CD14-positive monocyte (primary cell): Measurements from ENCODE around the gene EXOC6. TPM values are rescaled to one million over a fixed set of nuclear protein-coding genes. Genes with fewer than 3 reads are reported as not detected.

Source experiments
- DNase-seq, 3 donors: peaks; one replicate each; pipeline ENCODE4 v3.0.0-alpha.2; 2011 to 2022
- H2AFZ ChIP-seq: 2 replicates; pipeline ENCODE4 v1.6.0; 2012; ENCODE audit warnings: mild to moderate bottlenecking, low read depth, low read length, inconsistent platforms; ENCODE audit not compliant: insufficient read depth, poor library complexity, severe bottlenecking
- H3K27ac ChIP-seq, 2 donors: 1 replicate in 1 of 2; 2 replicates in 1 of 2; pipeline ENCODE4 v1.5.1; 2012 to 2013; ENCODE audit warnings: low read length in 2 of 2, control low read depth in 1 of 2, inconsistent platforms in 1 of 2, low read depth in 1 of 2, mild to moderate bottlenecking in 1 of 2
- H3K27me3 ChIP-seq, 2 donors: one replicate each; pipeline versions ENCODE4 v1.6.0 to v1.6.1; 2011 to 2013; ENCODE audit warnings: low read length in 2 of 2; ENCODE audit not compliant: control insufficient read depth in 2 of 2, insufficient read depth in 2 of 2
- H3K36me3 ChIP-seq, 2 donors: replicated peaks in 1 of 2; 1 replicate in 1 of 2; 2 replicates in 1 of 2; pipeline versions ENCODE4 v1.5.1 to v1.6.1; 2012 to 2013; ENCODE audit warnings: low read length in 2 of 2, control low read depth in 1 of 2, inconsistent platforms in 1 of 2, mild to moderate bottlenecking in 1 of 2; ENCODE audit not compliant: insufficient read depth in 2 of 2, control insufficient read depth in 1 of 2
- H3K4me1 ChIP-seq, 2 donors: 1 replicate in 1 of 2; 2 replicates in 1 of 2; pipeline versions ENCODE4 v1.5.1 to v1.6.1; 2012 to 2013; ENCODE audit warnings: low read length in 2 of 2, control low read depth in 1 of 2, inconsistent platforms in 1 of 2, mild to moderate bottlenecking in 1 of 2, moderate library complexity in 1 of 2; ENCODE audit not compliant: insufficient read depth in 2 of 2, control insufficient read depth in 1 of 2
- H3K4me2 ChIP-seq: replicated peaks from 2 replicates; pipeline ENCODE3; 2012; ENCODE audit warnings: low read length, moderate library complexity, mild to moderate bottlenecking; ENCODE audit not compliant: poor library complexity, severe bottlenecking; ENCODE audit errors: extremely low read depth
- H3K4me3 ChIP-seq, 3 experiments: fragments of 200-600 bp in 1 of 3; sonication (generic) in 1 of 3; replicated peaks in 1 of 3; 1 replicate in 2 of 3; 2 replicates in 1 of 3; pipeline ENCODE4 v1.5.1; 2011 to 2013; ENCODE audit warnings: low read length in 3 of 3, mild to moderate bottlenecking in 3 of 3, control low read depth in 2 of 3, low read depth in 2 of 3, inconsistent platforms in 1 of 3, moderate library complexity in 1 of 3
- H3K79me2 ChIP-seq: 2 replicates; pipeline ENCODE4 v1.6.0; 2012; ENCODE audit warnings: mild to moderate bottlenecking, control low read depth, inconsistent platforms, low read length, moderate library complexity; ENCODE audit not compliant: insufficient read depth
- H3K9ac ChIP-seq: 2 replicates; pipeline ENCODE4 v1.6.0; 2017; ENCODE audit warnings: low read length, mild to moderate bottlenecking; ENCODE audit not compliant: insufficient read depth, poor library complexity, severe bottlenecking
- H3K9me3 ChIP-seq, 2 donors: replicated peaks in 1 of 2; 1 replicate in 1 of 2; 2 replicates in 1 of 2; pipeline versions ENCODE4 v1.5.1 to v1.6.1; 2012 to 2013; ENCODE audit warnings: low read length in 2 of 2, control low read depth in 1 of 2; ENCODE audit not compliant: control insufficient read depth in 1 of 2, insufficient read depth in 1 of 2
- H4K20me1 ChIP-seq: 2 replicates; pipeline ENCODE4 v1.6.0; 2012; ENCODE audit warnings: mild to moderate bottlenecking, low read length, control low read depth, moderate library complexity; ENCODE audit not compliant: insufficient read depth
- H3K27ac Mint-ChIP-seq, 7 donors: one replicate each; pipeline ENCODE4 v1.8.0; 2020; ENCODE audit warnings: mild to moderate bottlenecking in 7 of 7, mixed read lengths in 7 of 7, moderate library complexity in 6 of 7, inconsistent platforms in 2 of 7
- H3K27me3 Mint-ChIP-seq, 3 donors: one replicate each; pipeline ENCODE4 v1.8.0; 2021 to 2022; ENCODE audit warnings: low read depth in 3 of 3, mild to moderate bottlenecking in 3 of 3, mixed read lengths in 3 of 3, moderate library complexity in 3 of 3, inconsistent platforms in 1 of 3
- H3K36me3 Mint-ChIP-seq, 2 donors: one replicate each; pipeline ENCODE4 v1.8.0; 2020; ENCODE audit warnings: mixed read lengths in 2 of 2, inconsistent platforms in 1 of 2, mild to moderate bottlenecking in 1 of 2
- H3K4me1 Mint-ChIP-seq: one replicate; pipeline ENCODE4 v1.8.0; 2020; ENCODE audit warnings: mild to moderate bottlenecking, mixed read lengths
- H3K4me3 Mint-ChIP-seq, 2 donors: one replicate each; pipeline ENCODE4 v1.8.0; 2020; ENCODE audit warnings: mild to moderate bottlenecking in 2 of 2, mixed read lengths in 2 of 2, moderate library complexity in 1 of 2
- H3K9me3 Mint-ChIP-seq, 7 donors: one replicate each; pipeline ENCODE4 v1.8.0; 2020 to 2022; ENCODE audit warnings: mixed read lengths in 7 of 7, mild to moderate bottlenecking in 6 of 7, moderate library complexity in 6 of 7, inconsistent platforms in 2 of 7
- WGBS: methylation state at CpG from one replicate; pipeline ENCODE4 v1.1.5; 2013; ENCODE audit warnings: missing lambda C conversion rate; ENCODE audit not compliant: insufficient coverage; 5-methylcytosine and 5-hydroxymethylcytosine counted together
- intact Hi-C, 2 donors: fragments of 100-400 bp; cut with micrococcal nuclease; formaldehyde crosslinking; loops; one replicate each; pipeline versions ENCODE4 v1.15.0 to v1.15.1; 2023
- polyA plus RNA-seq, 3 donors: library from polyadenylated mRNA; depleted of rRNA in 1 of 3; unstranded in 2 of 3; stranded (reverse) in 1 of 3; fragments of 300-500 nt in 2 of 3; fragments of >200 nt in 1 of 3; fragmentation: Illumina TruSeq in 2 of 3; gene quantifications; 1 replicate in 2 of 3; 2 replicates in 1 of 3; pipeline ENCODE4 v1.2.3, GENCODE V29; 2012 to 2021
- TF ChIP-seq, protein P1 (sequence below): fragments of 200-600 bp; IDR thresholded peaks from one replicate; pipeline ENCODE4 v1.8.0; 2022; ENCODE audit warnings: antibody characterized with exemption, mild to moderate bottlenecking

EXOC6 gene
- polyA plus RNA-seq, 3 donors, result 7.5 to 9.6 (median 8.3) TPM

DNA sequence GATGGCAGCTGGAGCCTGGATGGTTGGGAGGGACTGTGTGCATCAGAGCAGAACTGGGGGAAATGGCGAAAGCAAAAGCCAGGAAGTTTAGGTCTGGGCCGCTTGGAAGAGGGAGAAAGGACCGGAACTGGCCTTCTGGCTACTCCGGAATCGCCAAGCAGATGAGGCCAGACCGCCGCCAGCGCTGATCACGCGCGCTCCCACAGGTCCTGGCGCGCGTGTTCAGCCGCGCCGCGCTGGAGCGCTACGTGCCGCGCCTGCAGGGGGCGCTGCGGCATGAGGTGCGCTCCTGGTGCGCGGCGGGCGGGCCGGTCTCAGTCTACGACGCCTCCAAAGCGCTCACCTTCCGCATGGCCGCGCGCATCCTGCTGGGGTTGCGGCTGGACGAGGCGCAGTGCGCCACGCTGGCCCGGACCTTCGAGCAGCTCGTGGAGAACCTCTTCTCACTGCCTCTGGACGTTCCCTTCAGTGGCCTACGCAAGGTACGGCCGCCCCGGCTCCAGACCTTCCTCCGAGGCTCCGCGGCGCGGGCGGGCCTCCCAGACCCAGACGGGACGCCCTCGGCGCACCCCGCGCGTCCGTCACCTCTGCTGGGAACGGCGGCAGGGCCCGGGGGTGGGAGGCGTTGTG, 214.3 kb downstream of the EXOC6 start:
- intact Hi-C loops, result no loop called here
- Histone ChIP-seq H3K27ac (no peak overlapping the region), H4K20me1 (peaks cover 19% of the 10 kb centered on the region), H3K9ac (no peak overlapping the region), H2AFZ (no peak overlapping the region), H3K9me3 (peaks cover 0 to 48% of the 10 kb centered on the region in 2 donors), H3K4me2 (peak overlapping the region; percentile 43), H3K4me1 (peaks cover 8 to 18% of the 10 kb centered on the region in 2 donors), H3K27me3 (peaks cover 54 to 76% of the 10 kb centered on the region in 2 donors), H3K36me3 (peaks cover 7 to 24% of the 10 kb centered on the region in 2 donors), H3K79me2 (no peaks in the 10 kb centered on the region), H3K4me3 (peak overlapping the region in 1 of 3 experiments; percentile 47)
- H3K4me3 Mint-ChIP-seq, result peak overlapping the region; percentile 70 to 92
- peaks cover 0 to 13% (median 9%) of the 10 kb centered on the region in 7 donors for H3K9me3 Mint-ChIP-seq
- H3K36me3 Mint-ChIP-seq, result peaks cover 28 to 35% of the 10 kb centered on the region in 2 donors
- TF ChIP-seq, protein P1, sequence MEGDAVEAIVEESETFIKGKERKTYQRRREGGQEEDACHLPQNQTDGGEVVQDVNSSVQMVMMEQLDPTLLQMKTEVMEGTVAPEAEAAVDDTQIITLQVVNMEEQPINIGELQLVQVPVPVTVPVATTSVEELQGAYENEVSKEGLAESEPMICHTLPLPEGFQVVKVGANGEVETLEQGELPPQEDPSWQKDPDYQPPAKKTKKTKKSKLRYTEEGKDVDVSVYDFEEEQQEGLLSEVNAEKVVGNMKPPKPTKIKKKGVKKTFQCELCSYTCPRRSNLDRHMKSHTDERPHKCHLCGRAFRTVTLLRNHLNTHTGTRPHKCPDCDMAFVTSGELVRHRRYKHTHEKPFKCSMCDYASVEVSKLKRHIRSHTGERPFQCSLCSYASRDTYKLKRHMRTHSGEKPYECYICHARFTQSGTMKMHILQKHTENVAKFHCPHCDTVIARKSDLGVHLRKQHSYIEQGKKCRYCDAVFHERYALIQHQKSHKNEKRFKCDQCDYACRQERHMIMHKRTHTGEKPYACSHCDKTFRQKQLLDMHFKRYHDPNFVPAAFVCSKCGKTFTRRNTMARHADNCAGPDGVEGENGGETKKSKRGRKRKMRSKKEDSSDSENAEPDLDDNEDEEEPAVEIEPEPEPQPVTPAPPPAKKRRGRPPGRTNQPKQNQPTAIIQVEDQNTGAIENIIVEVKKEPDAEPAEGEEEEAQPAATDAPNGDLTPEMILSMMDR, result peak; percentile 49
- H3K4me1 Mint-ChIP-seq, result peaks cover 22% of the 10 kb centered on the region
- DNase-seq, result peak in 2 of 3 donors; percentile 4 to 23
- H3K27me3 Mint-ChIP-seq, result peaks cover 74 to 81% (median 74%) of the 10 kb centered on the region in 3 donors
- H3K27ac Mint-ChIP-seq, result no peak overlapping the region
- WGBS, result under 1% methylated on average over 68 of the region's 68 CpGs

DNA sequence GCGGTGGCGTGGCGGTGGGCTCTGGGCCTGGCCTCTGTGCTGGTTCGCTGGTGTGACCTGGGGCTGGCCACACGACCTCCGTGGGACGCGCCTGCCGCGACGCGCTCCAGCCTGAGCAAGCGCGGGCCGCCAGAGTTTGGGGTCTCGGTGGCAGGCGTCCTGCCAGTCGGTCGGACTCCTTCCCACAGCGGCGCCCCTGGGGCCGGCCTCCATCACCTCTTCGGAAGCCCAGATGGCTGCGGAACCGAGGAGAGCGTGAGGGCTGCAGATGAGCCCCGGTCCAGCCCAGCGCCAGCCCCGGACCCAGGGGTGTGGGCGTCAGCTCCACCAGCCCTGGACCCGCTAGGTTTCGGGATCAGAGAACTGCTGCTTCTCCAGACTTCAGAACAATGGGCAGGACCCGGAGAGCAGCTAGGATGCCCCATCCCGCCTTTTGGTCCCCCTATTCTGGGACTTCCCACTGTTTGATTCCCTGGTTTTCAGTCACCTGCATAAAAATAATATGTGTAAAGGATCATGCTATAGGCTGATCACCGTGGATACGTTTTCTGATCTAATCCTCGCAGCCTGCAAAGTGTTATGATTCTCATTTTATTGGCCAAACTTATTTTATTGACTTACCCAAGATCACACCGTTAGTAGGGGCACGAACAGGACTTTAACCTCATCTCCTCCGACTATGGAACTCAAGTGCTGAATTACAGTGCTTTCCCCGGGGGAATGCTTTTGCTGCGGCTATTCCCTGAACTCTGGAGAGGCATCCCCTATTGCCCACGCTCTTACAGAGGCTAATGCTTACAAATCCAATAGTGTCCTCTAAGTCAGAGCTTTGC, 215.0 kb downstream of the EXOC6 start:
- Mint-ChIP-seq H3K9me3 (peaks cover 0 to 15% (median 9%) of the 10 kb centered on the region in 7 donors), H3K27me3 (peaks cover 81 to 89% (median 82%) of the 10 kb centered on the region in 3 donors), H3K36me3 (peaks cover 22 to 29% of the 10 kb centered on the region in 2 donors), H3K4me1 (peaks cover 22% of the 10 kb centered on the region), H3K27ac (no peak overlapping the region), H3K4me3 (peak overlapping the region in 1 of 2 donors; percentile 54)
- DNase-seq, result no peak
- Histone ChIP-seq H3K9me3 (peaks cover 0 to 50% of the 10 kb centered on the region in 2 donors), H3K27me3 (peaks cover 61 to 83% of the 10 kb centered on the region in 2 donors), H3K9ac (no peak overlapping the region), H3K4me3 (no peak overlapping the region), H3K36me3 (peaks cover 0 to 17% of the 10 kb centered on the region in 2 donors), H3K4me1 (peaks cover 8 to 18% of the 10 kb centered on the region in 2 donors), H3K79me2 (no peaks in the 10 kb centered on the region), H4K20me1 (peaks cover 19% of the 10 kb centered on the region), H3K27ac (no peak overlapping the region), H3K4me2 (no peak overlapping the region), H2AFZ (no peak overlapping the region)
- intact Hi-C loops, result no loop called here
- WGBS, result 19% methylated on average over 39 of the region's 43 CpGs
- TF ChIP-seq, protein P1, result no peak
